OCI-LY7 (cell line): ENCODE data around the gene WWOX. TPM values are rescaled to one million over a fixed set of nuclear protein-coding genes. Genes with fewer than 3 reads are reported as not detected.

ENCODE experiments used
- BruUV-seq: library from RNA; stranded (reverse); fragments of 400-500 nt; replicated peaks from 2 replicates; lab custom pipeline; 2021; lab: Mats Ljungman, UMichigan
- CTCF ChIA-PET: fragments of 300-600 bp; sonication (Branson Sonifier 250); formaldehyde crosslinking; loops from one replicate; lab custom pipeline; 2022; ENCODE audit warnings: antibody characterized with exemption; ENCODE audit not compliant: unreplicated experiment; lab: Charles Lee
- POLR2A ChIA-PET: fragments of 300-600 bp; sonication (Branson Sonifier 250); formaldehyde crosslinking; loops from one replicate; lab custom pipeline; 2022; ENCODE audit warnings: antibody characterized with exemption; lab: Charles Lee
- DNase-seq: peaks from one replicate; pipeline ENCODE4 v3.0.0-alpha.2; 2015; ENCODE audit warnings: low spot score
- H2AFZ ChIP-seq: fragments of 200-600 bp; sonication (generic), shearing (Covaris generic); 2 replicates; pipeline ENCODE4 v1.6.1; 2014; ENCODE audit warnings: mild to moderate bottlenecking, antibody characterized with exemption, low read length, moderate library complexity
- H3K27ac ChIP-seq: fragments of 200-600 bp; sonication (generic); 2 replicates; pipeline ENCODE4 v1.5.1; 2014; ENCODE audit warnings: mixed run types, low read depth, mild to moderate bottlenecking, moderate library complexity, low read length, inconsistent platforms; ENCODE audit not compliant: poor library complexity, severe bottlenecking
- H3K36me3 ChIP-seq: fragments of 200-600 bp; sonication (generic); 2 replicates; pipeline ENCODE4 v1.6.1; 2014; ENCODE audit warnings: mild to moderate bottlenecking, antibody characterized with exemption, low read length, moderate library complexity, mixed read lengths; ENCODE audit not compliant: insufficient read depth
- H3K4me1 ChIP-seq: fragments of 200-600 bp; sonication (generic); 2 replicates; pipeline ENCODE4 v1.5.1; 2014; ENCODE audit warnings: mild to moderate bottlenecking, low read length; ENCODE audit not compliant: insufficient read depth, poor library complexity, severe bottlenecking
- H3K4me2 ChIP-seq: fragments of 200-600 bp; sonication (generic); 2 replicates; pipeline ENCODE4 v1.6.1; 2014; ENCODE audit warnings: mild to moderate bottlenecking, low read length
- H3K4me3 ChIP-seq: fragments of 200-600 bp; sonication (generic); 2 replicates; pipeline ENCODE4 v1.5.1; 2014; ENCODE audit warnings: mild to moderate bottlenecking, low read depth, low read length; ENCODE audit not compliant: poor library complexity, severe bottlenecking
- H3K79me2 ChIP-seq: fragments of 200-600 bp; sonication (generic); 2 replicates; pipeline ENCODE4 v1.6.1; 2016; ENCODE audit warnings: low read depth, mild to moderate bottlenecking, low read length, moderate library complexity, mixed read lengths; ENCODE audit not compliant: insufficient read depth
- H3K9me2 ChIP-seq: fragments of 200-600 bp; sonication (generic); 2 replicates; pipeline ENCODE4 v1.6.1; 2016; ENCODE audit warnings: mild to moderate bottlenecking, low read length, mixed read lengths; ENCODE audit not compliant: insufficient read depth
- H3K9me3 ChIP-seq: fragments of 200-600 bp; sonication (generic); 2 replicates; pipeline ENCODE4 v1.6.1; 2014; ENCODE audit warnings: mild to moderate bottlenecking, mixed run types, low read length, mixed read lengths
- H4K20me1 ChIP-seq: fragments of 200-600 bp; sonication (generic); 2 replicates; pipeline ENCODE4 v1.6.1; 2014; ENCODE audit warnings: mild to moderate bottlenecking, antibody characterized with exemption, low read length, moderate library complexity, mixed read lengths; ENCODE audit not compliant: insufficient read depth
- EZH2phosphoT487 ChIP-seq: fragments of 200-600 bp; sonication (generic); IDR thresholded peaks from 2 replicates; pipeline ENCODE4 v1.6.1; 2018; ENCODE audit warnings: low read depth, borderline replicate concordance, mild to moderate bottlenecking, mixed run types, antibody characterized with exemption, low read length, moderate library complexity, mixed read lengths
- intact Hi-C: fragments of 100-400 bp; cut with micrococcal nuclease; formaldehyde crosslinking; loops from one replicate; pipeline ENCODE4 v1.10.0; 2022; ENCODE audit not compliant: unreplicated experiment
- total RNA-seq, 2 experiments: library from RNA; depleted of rRNA in 1 of 2; stranded (reverse); fragments of >200 nt in 1 of 2; shearing (Covaris generic) in 1 of 2; gene quantifications; 2 replicates each; pipeline ENCODE4 v1.2.3, GENCODE V29; 2014 to 2022
- TF ChIP-seq, protein P1 (sequence below): fragments of 200-600 bp; sonication (generic); conservative IDR thresholded peaks from 2 replicates; pipeline ENCODE4 v1.5.1; 2014; ENCODE audit warnings: mild to moderate bottlenecking, antibody characterized with exemption, low read length, moderate library complexity, mixed read lengths

WWOX gene
- total RNA-seq, 2 experiments from 2014 or later: 40.2 to 47.6 TPM

DNA sequence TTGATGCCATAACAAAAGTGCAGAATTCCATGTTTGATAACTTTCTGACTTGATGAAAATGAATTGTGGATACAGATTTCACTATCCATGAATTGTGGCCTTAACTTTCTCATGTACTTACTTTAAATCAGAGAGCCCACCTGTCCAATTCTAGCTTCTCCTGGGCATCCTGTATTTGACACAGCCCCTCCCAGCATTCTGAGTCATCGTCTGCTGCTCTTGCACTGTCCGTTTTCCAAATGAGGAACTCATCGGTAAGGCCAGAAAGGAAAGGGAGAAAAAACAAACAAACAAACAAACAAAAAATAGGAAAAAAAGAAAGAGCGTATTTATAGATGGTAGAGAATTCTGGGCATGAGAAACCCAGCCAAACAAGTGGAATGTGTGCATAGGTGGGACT lies 361.6 kb downstream of the WWOX start:
- TF ChIP-seq, protein P1, sequence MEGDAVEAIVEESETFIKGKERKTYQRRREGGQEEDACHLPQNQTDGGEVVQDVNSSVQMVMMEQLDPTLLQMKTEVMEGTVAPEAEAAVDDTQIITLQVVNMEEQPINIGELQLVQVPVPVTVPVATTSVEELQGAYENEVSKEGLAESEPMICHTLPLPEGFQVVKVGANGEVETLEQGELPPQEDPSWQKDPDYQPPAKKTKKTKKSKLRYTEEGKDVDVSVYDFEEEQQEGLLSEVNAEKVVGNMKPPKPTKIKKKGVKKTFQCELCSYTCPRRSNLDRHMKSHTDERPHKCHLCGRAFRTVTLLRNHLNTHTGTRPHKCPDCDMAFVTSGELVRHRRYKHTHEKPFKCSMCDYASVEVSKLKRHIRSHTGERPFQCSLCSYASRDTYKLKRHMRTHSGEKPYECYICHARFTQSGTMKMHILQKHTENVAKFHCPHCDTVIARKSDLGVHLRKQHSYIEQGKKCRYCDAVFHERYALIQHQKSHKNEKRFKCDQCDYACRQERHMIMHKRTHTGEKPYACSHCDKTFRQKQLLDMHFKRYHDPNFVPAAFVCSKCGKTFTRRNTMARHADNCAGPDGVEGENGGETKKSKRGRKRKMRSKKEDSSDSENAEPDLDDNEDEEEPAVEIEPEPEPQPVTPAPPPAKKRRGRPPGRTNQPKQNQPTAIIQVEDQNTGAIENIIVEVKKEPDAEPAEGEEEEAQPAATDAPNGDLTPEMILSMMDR: no peak
- TF ChIP-seq EZH2phosphoT487: no peak
- Histone ChIP-seq H3K4me3 (no peak overlapping the region), H3K27ac (no peak overlapping the region), H3K9me2 (no peaks in the 10 kb centered on the region), H3K4me1 (no peaks in the 10 kb centered on the region), H4K20me1 (no peaks in the 10 kb centered on the region), H3K9me3 (no peaks in the 10 kb centered on the region), H2AFZ (no peak overlapping the region), H3K79me2 (no peaks in the 10 kb centered on the region), H3K36me3 (no peaks in the 10 kb centered on the region), H3K4me2 (no peak overlapping the region)
- no TSS peak for BruUV-seq
- POLR2A ChIA-PET: no interaction called here
- no peak for DNase-seq
- CTCF ChIA-PET: no interaction called here
- intact Hi-C loops: no loop called here

DNA sequence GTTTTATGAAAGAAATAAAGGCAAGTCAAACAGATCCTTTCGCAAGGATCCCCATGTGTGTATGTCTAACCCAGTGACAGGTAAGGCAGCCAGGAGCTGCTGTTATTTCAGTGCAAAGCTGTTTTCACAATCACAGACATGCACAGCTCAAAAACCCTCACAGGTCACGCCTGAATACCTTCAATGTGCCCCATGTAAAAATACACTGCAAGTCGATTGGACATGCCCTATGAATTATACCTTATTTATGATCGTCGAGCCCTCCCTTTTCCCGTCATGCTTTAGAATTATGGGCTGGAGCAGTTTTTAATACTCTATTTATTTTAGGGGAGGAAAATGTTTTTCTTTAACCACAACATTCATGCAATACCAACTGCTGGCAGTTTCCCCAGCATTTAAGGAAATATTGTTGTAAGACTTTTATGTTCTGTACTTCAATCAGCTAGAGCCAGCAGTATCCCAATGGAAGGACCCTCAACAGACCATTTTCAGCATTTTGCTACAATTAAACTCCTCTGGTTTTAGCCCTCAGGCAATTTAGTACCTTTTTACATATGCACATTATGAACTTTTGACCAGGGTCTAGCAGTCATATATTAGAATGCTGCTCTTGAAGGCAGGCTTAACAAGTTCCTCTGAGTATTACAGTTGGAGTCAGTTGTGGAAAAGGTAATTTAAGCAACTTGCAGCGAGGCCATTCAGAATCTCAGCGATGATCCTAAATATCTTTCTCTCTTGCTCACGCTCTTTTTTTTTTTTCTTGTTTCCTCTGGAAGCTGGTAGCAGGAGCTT lies 362.2 kb downstream of the WWOX start:
- ChIA-PET CTCF (no interaction called here), POLR2A (no interaction called here)
- intact Hi-C loops: no loop called here
- Histone ChIP-seq H3K79me2 (no peaks in the 10 kb centered on the region), H3K9me3 (no peaks in the 10 kb centered on the region), H3K9me2 (no peaks in the 10 kb centered on the region), H3K4me2 (no peak overlapping the region), H2AFZ (no peak overlapping the region), H3K4me3 (no peak overlapping the region), H4K20me1 (no peaks in the 10 kb centered on the region), H3K4me1 (no peaks in the 10 kb centered on the region), H3K27ac (no peak overlapping the region), H3K36me3 (no peaks in the 10 kb centered on the region)
- TF ChIP-seq EZH2phosphoT487: no peak
- TF ChIP-seq, protein P1: no peak
- BruUV-seq: no TSS peak
- DNase-seq: no peak
